ENCODE measurements around the gene CCT5. TPM values are rescaled to one million over a fixed set of nuclear protein-coding genes. Genes with fewer than 3 reads are reported as not detected.

CCT5 gene
- total and polyA plus RNA-seq, 2 donors (not counting 1 experiment from before 2014, with no cell fraction given) = 74.3 to 77.7 TPM

GRCh38 chr5:10228288-10228687, 21.8 kb upstream of the CCT5 start:
- Histone ChIP-seq H3K9ac (ENCODE audit: low read length) (no peak overlapping the region), H4K20me1 (ENCODE audit: control insufficient read depth, insufficient read depth, low read length, poor library complexity, severe bottlenecking) (no peaks in the 10 kb centered on the region), H3K9me3 (ENCODE audit: control extremely low read depth in 1 of 3, control insufficient read depth in 2 of 3, insufficient read depth in 1 of 3, low read length in 2 of 3) (peaks cover 0 to 9% (median 4%) of the 10 kb centered on the region in 3 donors), H3K4me3 (ENCODE audit: control extremely low read depth in 1 of 5, extremely low read depth in 1 of 5, insufficient read depth in 1 of 5, low read depth in 2 of 5, low read length in 4 of 5) (no peak overlapping the region), H3K79me2 (ENCODE audit: control insufficient read depth, insufficient read depth, low read length) (no peaks in the 10 kb centered on the region), H3K36me3 (replicated peaks in 1 of 2; ENCODE audit: control extremely low read depth in 1 of 2, control insufficient read depth in 1 of 2, extremely low read depth in 1 of 2, insufficient read depth in 2 of 2, low read length in 1 of 2) (no peaks in the 10 kb centered on the region), H3K4me1 (ENCODE audit: control insufficient read depth in 2 of 2, insufficient read depth in 2 of 2, low read length in 2 of 2) (no peaks in the 10 kb centered on the region), H3K27me3 (replicated peaks in 1 of 4; ENCODE audit: control extremely low read depth in 1 of 4, control insufficient read depth in 3 of 4, insufficient read depth in 4 of 4, low read length in 3 of 4) (no peaks in the 10 kb centered on the region), H3K4me2 (replicated peaks; ENCODE audit: low read depth, low read length, poor library complexity, severe bottlenecking) (no peak overlapping the region), H2AFZ (ENCODE audit: insufficient read depth, low read depth, low read length, poor library complexity, severe bottlenecking) (no peak overlapping the region), H3K27ac (ENCODE audit: low read length in 2 of 2) (no peak overlapping the region)
- DNase-seq (no peak), ATAC-seq (ENCODE audit: low read depth) (no peak)
- Mint-ChIP-seq H3K4me1 (no peaks in the 10 kb centered on the region), H3K4me3 (no peak overlapping the region), H3K27ac (no peak overlapping the region), H3K27me3 (no peaks in the 10 kb centered on the region), H3K9me3 (ENCODE audit: insufficient read depth) (no peaks in the 10 kb centered on the region)
- ChIA-PET POLR2A (no interaction called here), CTCF (no interaction called here)
- WGBS (ENCODE audit: insufficient coverage) = no CpG with 5 or more reads among the region's 1 CpG
- intact Hi-C loops (cut with micrococcal nuclease) = no loop called here
- TF ChIP-seq EZH2 (IDR thresholded peaks at IDR 0.05; ENCODE audit: borderline replicate concordance, insufficient read depth, low read depth, low read length, poor library complexity, severe bottlenecking) = no peak
- TF ChIP-seq, protein P1, sequence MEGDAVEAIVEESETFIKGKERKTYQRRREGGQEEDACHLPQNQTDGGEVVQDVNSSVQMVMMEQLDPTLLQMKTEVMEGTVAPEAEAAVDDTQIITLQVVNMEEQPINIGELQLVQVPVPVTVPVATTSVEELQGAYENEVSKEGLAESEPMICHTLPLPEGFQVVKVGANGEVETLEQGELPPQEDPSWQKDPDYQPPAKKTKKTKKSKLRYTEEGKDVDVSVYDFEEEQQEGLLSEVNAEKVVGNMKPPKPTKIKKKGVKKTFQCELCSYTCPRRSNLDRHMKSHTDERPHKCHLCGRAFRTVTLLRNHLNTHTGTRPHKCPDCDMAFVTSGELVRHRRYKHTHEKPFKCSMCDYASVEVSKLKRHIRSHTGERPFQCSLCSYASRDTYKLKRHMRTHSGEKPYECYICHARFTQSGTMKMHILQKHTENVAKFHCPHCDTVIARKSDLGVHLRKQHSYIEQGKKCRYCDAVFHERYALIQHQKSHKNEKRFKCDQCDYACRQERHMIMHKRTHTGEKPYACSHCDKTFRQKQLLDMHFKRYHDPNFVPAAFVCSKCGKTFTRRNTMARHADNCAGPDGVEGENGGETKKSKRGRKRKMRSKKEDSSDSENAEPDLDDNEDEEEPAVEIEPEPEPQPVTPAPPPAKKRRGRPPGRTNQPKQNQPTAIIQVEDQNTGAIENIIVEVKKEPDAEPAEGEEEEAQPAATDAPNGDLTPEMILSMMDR (IDR thresholded peaks at IDR 0.05) = no peak

DNA sequence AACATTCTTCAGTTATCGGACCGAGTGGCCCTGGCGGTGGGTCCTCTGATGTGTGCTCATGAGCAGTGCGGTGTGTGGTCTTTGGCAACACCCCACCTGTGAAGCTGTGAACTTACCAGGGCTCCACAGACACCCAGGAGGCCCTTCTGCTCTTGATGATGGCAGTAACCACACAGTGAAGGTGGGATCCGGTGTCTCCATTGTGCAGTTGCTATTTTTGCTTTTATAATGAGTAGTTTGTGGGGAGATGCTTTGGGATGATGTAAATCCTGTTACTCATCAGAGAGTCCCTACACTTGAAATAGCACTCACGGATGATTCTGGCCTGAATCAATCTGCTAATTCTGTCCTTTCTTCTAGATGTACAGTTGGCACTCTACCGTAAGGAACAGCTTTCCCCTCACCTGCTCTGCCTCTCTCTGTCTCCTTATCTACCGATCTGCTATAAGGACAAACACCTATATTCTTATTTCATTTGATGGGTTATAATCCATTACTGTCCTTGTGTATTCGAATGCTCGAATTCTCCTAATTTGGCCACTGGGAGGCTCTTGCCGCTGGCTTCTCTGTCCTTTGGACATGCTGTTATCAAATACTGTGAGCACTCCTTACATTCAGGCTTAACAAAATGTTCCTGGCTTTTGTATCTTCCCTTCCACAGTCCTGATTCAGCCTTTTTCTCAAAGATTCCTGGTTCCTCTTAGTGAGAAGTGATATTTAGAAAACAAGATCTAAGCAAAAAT, 20.6 kb upstream of the CCT5 start:
- TF ChIP-seq, protein P1 (IDR thresholded peaks at IDR 0.05) = no peak
- no peak for TF ChIP-seq EZH2 (IDR thresholded peaks at IDR 0.05; ENCODE audit: borderline replicate concordance, insufficient read depth, low read depth, low read length, poor library complexity, severe bottlenecking)
- H4K20me1 ChIP-seq (ENCODE audit: control insufficient read depth, insufficient read depth, low read length, poor library complexity, severe bottlenecking) = no peaks in the 10 kb centered on the region
- POLR2A ChIA-PET = no interaction called here
- CTCF ChIA-PET = no interaction called here
- H3K9ac ChIP-seq (ENCODE audit: low read length) = no peak overlapping the region
- H2AFZ ChIP-seq (ENCODE audit: insufficient read depth, low read depth, low read length, poor library complexity, severe bottlenecking) = no peak overlapping the region
- H3K9me3 Mint-ChIP-seq (ENCODE audit: insufficient read depth) = no peaks in the 10 kb centered on the region
- H3K36me3 ChIP-seq (replicated peaks in 1 of 2; ENCODE audit: control extremely low read depth in 1 of 2, control insufficient read depth in 1 of 2, extremely low read depth in 1 of 2, insufficient read depth in 2 of 2, low read length in 1 of 2) = no peaks in the 10 kb centered on the region
- no peak overlapping the region for H3K4me3 ChIP-seq (ENCODE audit: control extremely low read depth in 1 of 5, extremely low read depth in 1 of 5, insufficient read depth in 1 of 5, low read depth in 2 of 5, low read length in 4 of 5)
- no peak overlapping the region for H3K4me2 ChIP-seq (replicated peaks; ENCODE audit: low read depth, low read length, poor library complexity, severe bottlenecking)
- no peaks in the 10 kb centered on the region for H3K27me3 ChIP-seq (replicated peaks in 1 of 4; ENCODE audit: control extremely low read depth in 1 of 4, control insufficient read depth in 3 of 4, insufficient read depth in 4 of 4, low read length in 3 of 4)
- no peaks in the 10 kb centered on the region for H3K4me1 Mint-ChIP-seq
- ATAC-seq (ENCODE audit: low read depth) (no peak), DNase-seq (no peak)
- H3K27ac ChIP-seq (ENCODE audit: low read length in 2 of 2) = no peak overlapping the region
- no peaks in the 10 kb centered on the region for H3K27me3 Mint-ChIP-seq
- WGBS (ENCODE audit: insufficient coverage) = 97% methylated on average over 7 of the region's 11 CpGs
- H3K79me2 ChIP-seq (ENCODE audit: control insufficient read depth, insufficient read depth, low read length) = no peaks in the 10 kb centered on the region
- no peak overlapping the region for H3K27ac Mint-ChIP-seq
- peaks cover 0 to 3% (median 3%) of the 10 kb centered on the region in 3 donors for H3K9me3 ChIP-seq (ENCODE audit: control extremely low read depth in 1 of 3, control insufficient read depth in 2 of 3, insufficient read depth in 1 of 3, low read length in 2 of 3)
- no peaks in the 10 kb centered on the region for H3K4me1 ChIP-seq (ENCODE audit: control insufficient read depth in 2 of 2, insufficient read depth in 2 of 2, low read length in 2 of 2)
- intact Hi-C loops (cut with micrococcal nuclease) = no loop called here
- H3K4me3 Mint-ChIP-seq = no peak overlapping the region
